ENCODE measurements around the gene CUL5. TPM values are rescaled to one million over a fixed set of nuclear protein-coding genes. Genes with fewer than 3 reads are reported as not detected.
"Not testable (repeated sequence)": the region's sequence is repeated elsewhere in the genome, so short reads cannot be mapped to it uniquely, and the experiment has no call there.

The CUL5 gene
- total RNA-seq, 1 donor from 2014 or later, result 30.0 TPM

GRCh38 chr11:108025387-108026080, 16.8 kb downstream of the CUL5 start:
- H3K27ac Mint-ChIP-seq (ENCODE audit: unreplicated experiment), result no peak overlapping the region

DNA sequence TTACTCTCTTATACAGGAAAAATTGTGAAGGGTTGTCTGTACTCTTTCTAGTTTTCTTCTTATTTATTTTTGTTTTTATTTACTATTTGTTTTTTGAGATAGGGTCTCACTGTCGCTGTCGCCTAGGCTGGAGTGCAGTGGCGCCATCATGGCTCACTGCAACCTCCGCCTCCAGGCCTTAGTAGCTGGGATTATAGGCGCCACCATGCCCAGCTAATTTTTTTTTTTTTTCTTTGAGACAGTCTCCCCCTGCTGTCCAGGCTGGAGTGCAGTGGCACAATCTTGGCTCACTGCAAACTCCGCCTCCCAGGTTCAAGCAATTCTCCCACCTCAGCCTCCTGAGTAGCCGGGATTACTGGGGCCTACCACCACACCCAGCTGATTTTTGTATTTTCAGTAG, 18.4 kb downstream of the CUL5 start:
- peaks cover 21% of the 10 kb centered on the region for H3K4me1 Mint-ChIP-seq (ENCODE audit: low read depth)
- no peak overlapping the region for H3K27ac Mint-ChIP-seq (ENCODE audit: unreplicated experiment)
- H3K36me3 Mint-ChIP-seq (ENCODE audit: low read depth), result peaks cover 2% of the 10 kb centered on the region
- H3K9me3 Mint-ChIP-seq (ENCODE audit: low read depth), result no peaks in the 10 kb centered on the region
- TF ChIP-seq, protein P1, sequence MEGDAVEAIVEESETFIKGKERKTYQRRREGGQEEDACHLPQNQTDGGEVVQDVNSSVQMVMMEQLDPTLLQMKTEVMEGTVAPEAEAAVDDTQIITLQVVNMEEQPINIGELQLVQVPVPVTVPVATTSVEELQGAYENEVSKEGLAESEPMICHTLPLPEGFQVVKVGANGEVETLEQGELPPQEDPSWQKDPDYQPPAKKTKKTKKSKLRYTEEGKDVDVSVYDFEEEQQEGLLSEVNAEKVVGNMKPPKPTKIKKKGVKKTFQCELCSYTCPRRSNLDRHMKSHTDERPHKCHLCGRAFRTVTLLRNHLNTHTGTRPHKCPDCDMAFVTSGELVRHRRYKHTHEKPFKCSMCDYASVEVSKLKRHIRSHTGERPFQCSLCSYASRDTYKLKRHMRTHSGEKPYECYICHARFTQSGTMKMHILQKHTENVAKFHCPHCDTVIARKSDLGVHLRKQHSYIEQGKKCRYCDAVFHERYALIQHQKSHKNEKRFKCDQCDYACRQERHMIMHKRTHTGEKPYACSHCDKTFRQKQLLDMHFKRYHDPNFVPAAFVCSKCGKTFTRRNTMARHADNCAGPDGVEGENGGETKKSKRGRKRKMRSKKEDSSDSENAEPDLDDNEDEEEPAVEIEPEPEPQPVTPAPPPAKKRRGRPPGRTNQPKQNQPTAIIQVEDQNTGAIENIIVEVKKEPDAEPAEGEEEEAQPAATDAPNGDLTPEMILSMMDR (IDR thresholded peaks at IDR 0.05), result peak; percentile 43
- H3K4me3 Mint-ChIP-seq (ENCODE audit: unreplicated experiment), result no peak overlapping the region
- H3K27me3 Mint-ChIP-seq (ENCODE audit: low read depth), result no peaks in the 10 kb centered on the region
- no peak for DNase-seq (ENCODE audit: low spot score)

More at GRCh38 chr11:108025387-108026080, 16.8 kb downstream of the CUL5 start:
- Mint-ChIP-seq H3K4me1 (ENCODE audit: low read depth) (peaks cover 28% of the 10 kb centered on the region), H3K36me3 (ENCODE audit: low read depth) (peaks cover 2% of the 10 kb centered on the region), H3K9me3 (ENCODE audit: low read depth) (no peaks in the 10 kb centered on the region), H3K27me3 (ENCODE audit: low read depth) (no peaks in the 10 kb centered on the region), H3K4me3 (ENCODE audit: unreplicated experiment) (no peak overlapping the region)
- DNase-seq (ENCODE audit: low spot score), result no peak
- TF ChIP-seq, protein P1 (IDR thresholded peaks at IDR 0.05), result no peak

- not testable (repeated sequence) for H3K27ac Mint-ChIP-seq (ENCODE audit: unreplicated experiment); DNase-seq (ENCODE audit: low spot score); H3K36me3 Mint-ChIP-seq (ENCODE audit: low read depth); H3K27me3 Mint-ChIP-seq (ENCODE audit: low read depth); H3K4me3 Mint-ChIP-seq (ENCODE audit: unreplicated experiment); H3K9me3 Mint-ChIP-seq (ENCODE audit: low read depth)
- H3K4me1 Mint-ChIP-seq (ENCODE audit: low read depth), result peaks cover 13% of the 10 kb centered on the region
Measured at GRCh38 chr11:108028822-108029441, 20.2 kb downstream of the CUL5 start.

- H3K27me3 Mint-ChIP-seq (ENCODE audit: low read depth), result not testable (repeated sequence)
Measured at GRCh38 chr11:108031604-108032003, 22.9 kb downstream of the CUL5 start.

GRCh38 chr11:108032800-108033199, 24.1 kb downstream of the CUL5 start:
- peaks cover 2% of the 10 kb centered on the region for H3K36me3 Mint-ChIP-seq (ENCODE audit: low read depth)
- no peak for DNase-seq (ENCODE audit: low spot score)
- H3K4me3 Mint-ChIP-seq (ENCODE audit: unreplicated experiment), result no peak overlapping the region
- no peak overlapping the region for H3K27ac Mint-ChIP-seq (ENCODE audit: unreplicated experiment)
- no peaks in the 10 kb centered on the region for H3K27me3 Mint-ChIP-seq (ENCODE audit: low read depth)
- peaks cover 7% of the 10 kb centered on the region for H3K4me1 Mint-ChIP-seq (ENCODE audit: low read depth)
- H3K9me3 Mint-ChIP-seq (ENCODE audit: low read depth), result no peaks in the 10 kb centered on the region
- TF ChIP-seq, protein P1 (IDR thresholded peaks at IDR 0.05), result no peak

More at GRCh38 chr11:108031604-108032003, 22.9 kb downstream of the CUL5 start:
- H3K9me3 Mint-ChIP-seq (ENCODE audit: low read depth); H3K4me3 Mint-ChIP-seq (ENCODE audit: unreplicated experiment); H3K36me3 Mint-ChIP-seq (ENCODE audit: low read depth); H3K27ac Mint-ChIP-seq (ENCODE audit: unreplicated experiment); DNase-seq (ENCODE audit: low spot score); H3K4me1 Mint-ChIP-seq (ENCODE audit: low read depth): not testable (repeated sequence)

- Mint-ChIP-seq H3K36me3 (ENCODE audit: low read depth) (peaks cover 2% of the 10 kb centered on the region), H3K27me3 (ENCODE audit: low read depth) (no peaks in the 10 kb centered on the region), H3K9me3 (ENCODE audit: low read depth) (no peaks in the 10 kb centered on the region), H3K27ac (ENCODE audit: unreplicated experiment) (no peak overlapping the region), H3K4me1 (ENCODE audit: low read depth) (peaks cover 7% of the 10 kb centered on the region), H3K4me3 (ENCODE audit: unreplicated experiment) (no peak overlapping the region)
- TF ChIP-seq, protein P1 (IDR thresholded peaks at IDR 0.05), result no peak
- no peak for DNase-seq (ENCODE audit: low spot score)
Measured at GRCh38 chr11:108034034-108034433, 25.3 kb downstream of the CUL5 start.
